ENCODE data around the gene MAPK10.

The MAPK10 gene

GRCh38 chr4:86271057-86271456 lies 88.8 kb downstream of the MAPK10 start:
- no peak for DNase-seq

- no peak for DNase-seq
These were observed 90.5 kb downstream of the MAPK10 start for GRCh38 chr4:86269354-86269753.

GRCh38 chr4:86264241-86264640 lies 95.6 kb downstream of the MAPK10 start:
- no peak for DNase-seq

- DNase-seq, result no peak
These were observed 98.2 kb downstream of the MAPK10 start for GRCh38 chr4:86261636-86262035.

GRCh38 chr4:86256086-86256485 lies 103.8 kb downstream of the MAPK10 start:
- no peak for DNase-seq

- DNase-seq, result no peak
These were observed 109.2 kb downstream of the MAPK10 start for GRCh38 chr4:86250619-86251018.

- no peak for DNase-seq
These were observed 109.8 kb downstream of the MAPK10 start for GRCh38 chr4:86250006-86250405.

GRCh38 chr4:86249074-86249473 lies 110.8 kb downstream of the MAPK10 start:
- DNase-seq, result no peak

GRCh38 chr4:86247906-86248305 lies 111.9 kb downstream of the MAPK10 start:
- no peak for DNase-seq

GRCh38 chr4:86247320-86247719 lies 112.5 kb downstream of the MAPK10 start:
- DNase-seq, result no peak

GRCh38 chr4:86243750-86244149 lies 116.1 kb downstream of the MAPK10 start:
- DNase-seq, result no peak

- DNase-seq, result no peak
These were observed 117.2 kb downstream of the MAPK10 start for GRCh38 chr4:86242677-86243076.

GRCh38 chr4:86235549-86235948 lies 124.3 kb downstream of the MAPK10 start:
- DNase-seq, result no peak

GRCh38 chr4:86233681-86234080 lies 126.2 kb downstream of the MAPK10 start:
- no peak for DNase-seq

GRCh38 chr4:86233090-86233489 lies 126.8 kb downstream of the MAPK10 start:
- no peak for DNase-seq

GRCh38 chr4:86223472-86223871 lies 136.4 kb downstream of the MAPK10 start:
- DNase-seq, result no peak

GRCh38 chr4:86221002-86221401 lies 138.9 kb downstream of the MAPK10 start:
- no peak for DNase-seq

- no peak for DNase-seq
These were observed 139.7 kb downstream of the MAPK10 start for GRCh38 chr4:86220121-86220520.

- DNase-seq, result no peak
These were observed 140.9 kb downstream of the MAPK10 start for GRCh38 chr4:86218746-86219473.

GRCh38 chr4:86203176-86203575 lies 156.7 kb downstream of the MAPK10 start:
- DNase-seq, result no peak

GRCh38 chr4:86185659-86186058 lies 174.2 kb downstream of the MAPK10 start:
- DNase-seq, result no peak

GRCh38 chr4:86184901-86185285 lies 175.0 kb downstream of the MAPK10 start:
- DNase-seq, result no peak

GRCh38 chr4:86184216-86184900 lies 175.5 kb downstream of the MAPK10 start:
- no peak for DNase-seq

GRCh38 chr4:86181585-86181984 lies 178.3 kb downstream of the MAPK10 start:
- DNase-seq, result no peak

- no peak for DNase-seq
These were observed 181.6 kb downstream of the MAPK10 start for GRCh38 chr4:86178211-86178610.
